ENCODE data around the gene PROX2.

DNA sequence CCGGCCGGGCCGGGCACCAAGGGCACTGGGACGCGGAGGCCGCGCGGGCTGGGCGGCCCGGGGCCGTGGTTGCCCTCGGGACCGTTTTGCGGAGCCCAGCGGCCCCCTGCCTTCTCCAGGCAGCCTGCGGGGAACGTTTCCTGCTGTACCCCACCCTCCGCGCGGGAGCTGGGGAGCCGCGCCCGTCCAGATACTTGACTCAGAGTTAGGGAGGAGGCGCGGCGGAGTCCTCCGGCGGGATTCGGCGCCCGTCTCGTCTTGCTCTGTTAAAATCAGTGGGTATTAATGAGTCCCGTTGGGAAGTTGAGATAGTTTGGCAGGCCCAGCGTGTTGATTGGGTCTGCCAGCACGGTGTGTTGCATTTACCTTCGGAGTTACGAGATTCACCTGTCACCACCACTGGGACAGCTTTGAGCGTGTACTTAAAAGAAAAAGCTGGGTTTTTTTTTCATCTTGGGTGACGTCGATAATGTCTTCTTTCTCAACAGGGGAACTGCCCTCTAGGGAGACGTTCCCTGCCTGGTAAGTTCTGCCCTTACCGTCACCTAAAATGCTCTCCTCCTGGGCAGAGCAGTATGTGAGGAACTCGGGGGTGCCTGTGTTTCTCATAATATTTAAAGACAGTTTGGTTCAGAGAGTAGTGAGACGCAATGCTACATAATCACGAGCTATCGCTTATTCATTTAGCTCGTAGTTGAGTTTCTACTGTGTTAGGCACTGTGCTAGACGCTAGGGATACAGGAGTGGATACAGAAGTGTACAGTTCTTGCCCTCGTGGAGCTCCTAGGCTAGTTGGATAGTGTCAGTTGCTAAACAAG, 6.4 kb upstream of the PROX2 start:
- TF ChIP-seq TAF1 (IDR thresholded peaks at IDR 0.05; ENCODE audit: borderline replicate concordance, low read depth, low read length) = no peak
- no peak for TF ChIP-seq POLR2A (IDR thresholded peaks at IDR 0.05; ENCODE audit: low read depth, low read length)
- TF ChIP-seq POLR2AphosphoS5 (IDR thresholded peaks at IDR 0.05; ENCODE audit: low read depth, low read length) = no peak
